HFF-Myc (cell line): ENCODE data around the gene CC2D2A.

Experiments
- DNase-seq: peaks from one replicate; pipeline ENCODE4 v3.0.0-alpha.2; 2011; ENCODE audit warnings: low read depth; ENCODE audit errors: extremely low read depth
- H3K4me3 ChIP-seq: replicated peaks from 2 replicates; pipeline ENCODE4 v1.5.1; 2011; ENCODE audit warnings: low read depth, mild to moderate bottlenecking, control low read depth, low read length
- CTCF ChIP-seq: IDR thresholded peaks from 2 replicates; pipeline ENCODE4 v1.5.1; 2012; ENCODE audit warnings: mild to moderate bottlenecking, low read depth, low read length, control low read depth; ENCODE audit errors: missing control alignments

Gene CC2D2A

GRCh38 chr4:15577508-15577907, 107.8 kb downstream of the CC2D2A start:
- TF ChIP-seq CTCF: no peak
- no peak for DNase-seq
- H3K4me3 ChIP-seq: no peak overlapping the region

GRCh38 chr4:15584785-15585184, 115.1 kb downstream of the CC2D2A start:
- H3K4me3 ChIP-seq: no peak overlapping the region
- DNase-seq: no peak
- no peak for TF ChIP-seq CTCF

- no peak for DNase-seq
- H3K4me3 ChIP-seq: no peak overlapping the region
- no peak for TF ChIP-seq CTCF
Observed at GRCh38 chr4:15585331-15585730, 115.6 kb downstream of the CC2D2A start.

- DNase-seq: no peak
- no peak overlapping the region for H3K4me3 ChIP-seq
- no peak for TF ChIP-seq CTCF
Observed at GRCh38 chr4:15586066-15586465, 116.4 kb downstream of the CC2D2A start.

- TF ChIP-seq CTCF: no peak
- DNase-seq: no peak
- H3K4me3 ChIP-seq: no peak overlapping the region
Observed at GRCh38 chr4:15587649-15588048, 118.0 kb downstream of the CC2D2A start.

- TF ChIP-seq CTCF: no peak
- H3K4me3 ChIP-seq: no peak overlapping the region
- DNase-seq: no peak
Observed at GRCh38 chr4:15592799-15593198, 123.1 kb downstream of the CC2D2A start.

- no peak for TF ChIP-seq CTCF
- H3K4me3 ChIP-seq: no peak overlapping the region
- DNase-seq: no peak
Observed at GRCh38 chr4:15598644-15599043, 129.0 kb downstream of the CC2D2A start.
